SK-MEL-5 (cell line): ENCODE measurements around the gene PTGES2. TPM values are rescaled to one million over a fixed set of nuclear protein-coding genes. Genes with fewer than 3 reads are reported as not detected.
A peak's percentile ranks its signal among the peaks of the same experiment; 100 is the strongest.

Source experiments
- DNase-seq: peaks from one replicate; pipeline ENCODE4 v3.0.0-alpha.2; 2016; ENCODE audit warnings: low read depth, low spot score
- in situ Hi-C: cut with HindIII; loops from 2 replicates; pipeline ENCODE4 v1.10.0; 2016; ENCODE audit warnings: low sequenced_read_pairs, high pct_unique_total_duplicates, low pct_unique_long_range_greater_than_20kb
- total RNA-seq: library from RNA; depleted of rRNA; stranded (reverse); fragments of >200 nt; shearing (Covaris generic); gene quantifications from 2 replicates; pipeline ENCODE4 v1.2.3, GENCODE V29; 2014

Gene PTGES2
- total RNA-seq, 1 experiment from 2014 or later, result 123 TPM

GRCh38 chr9:128155736-128156500 is 28.4 kb upstream of the PTGES2 start:
- in situ Hi-C loops, result no loop called here

DNA sequence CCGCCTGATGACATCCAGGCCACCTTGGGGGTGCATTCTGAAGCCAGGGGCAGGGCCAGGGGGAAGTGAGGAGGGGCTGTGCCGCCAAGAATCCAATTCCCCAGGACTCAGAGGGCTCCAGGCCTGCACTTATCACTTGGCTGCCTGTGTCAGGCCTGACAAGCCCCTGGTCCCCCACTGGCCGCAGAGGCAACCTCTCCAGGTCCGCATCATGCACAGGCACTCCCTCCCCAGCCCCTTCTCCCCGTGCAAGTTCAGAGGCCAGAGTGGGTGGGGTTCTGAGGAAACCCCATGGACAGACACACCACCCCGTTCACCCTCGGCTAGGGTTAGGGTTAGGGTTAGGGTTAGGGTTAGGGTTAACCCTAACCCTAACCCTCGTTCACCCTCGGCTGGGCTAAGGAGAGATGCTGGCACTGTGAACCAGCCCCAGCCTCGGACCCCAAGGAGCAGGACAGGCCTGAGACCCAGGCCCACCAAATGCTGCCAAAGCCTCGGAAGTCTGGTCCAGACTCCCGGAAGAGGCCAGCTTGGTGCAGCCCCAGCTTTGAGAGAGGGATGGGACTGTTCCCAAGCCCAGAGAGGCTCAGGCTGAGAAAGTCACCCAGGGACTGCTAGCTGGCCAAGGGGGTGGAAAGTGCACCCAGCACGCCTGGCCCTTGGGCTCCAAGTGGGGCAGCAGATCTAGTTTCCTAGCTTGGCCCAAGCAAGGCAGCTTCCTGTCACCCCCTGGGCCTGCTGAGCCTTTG is 26.6 kb upstream of the PTGES2 start:
- in situ Hi-C loops, result no loop called here
- no peak for DNase-seq

More at GRCh38 chr9:128155736-128156500, 28.4 kb upstream of the PTGES2 start:
- DNase-seq, result no peak

DNA sequence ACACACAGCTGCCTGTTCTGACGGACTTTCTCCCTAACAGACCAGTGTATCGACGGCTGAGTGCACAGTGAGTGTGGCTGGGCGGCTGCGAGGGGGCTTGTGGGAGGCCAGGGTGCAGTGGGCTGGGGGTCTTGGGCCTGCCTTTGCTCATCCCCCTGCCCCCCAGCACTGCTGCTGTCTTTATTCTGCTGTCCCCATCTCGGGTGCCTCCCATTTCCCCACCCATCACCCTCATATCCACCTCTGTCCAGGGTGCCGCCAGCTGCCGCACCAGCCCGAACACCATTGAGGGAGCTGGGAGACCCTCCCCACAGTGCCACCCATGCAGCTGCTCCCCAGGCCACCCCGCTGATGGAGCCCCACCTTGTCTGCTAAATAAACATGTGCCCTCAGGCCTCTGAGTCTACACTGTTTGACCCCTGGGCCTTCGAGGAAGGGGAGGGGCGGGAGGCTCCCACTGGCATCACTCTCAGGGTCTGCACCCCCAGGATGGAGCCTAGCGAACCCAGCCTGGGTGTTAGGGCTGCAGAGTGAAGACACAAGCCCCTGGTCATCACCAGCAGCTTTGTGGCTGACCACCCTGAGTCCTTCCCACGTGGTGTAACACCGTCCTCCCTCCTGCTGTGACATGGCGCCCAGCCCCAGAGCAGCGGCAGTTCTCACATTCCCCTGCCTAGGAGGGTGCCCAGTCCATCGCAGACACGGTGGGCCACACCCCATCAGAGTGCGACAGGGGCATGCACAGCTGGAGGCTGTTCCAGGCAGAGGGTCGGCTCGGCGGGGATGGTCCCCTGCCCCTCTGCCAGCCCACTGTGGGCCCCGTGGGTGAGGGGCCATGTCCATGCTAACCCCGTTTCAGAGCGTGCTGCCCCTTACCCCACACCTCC is 25.8 kb upstream of the PTGES2 start:
- no peak for DNase-seq
- in situ Hi-C loops, result no loop called here

GRCh38 chr9:128152133-128153059 is 24.9 kb upstream of the PTGES2 start:
- in situ Hi-C loops, result no loop called here
- no peak for DNase-seq

- DNase-seq, result no peak
- in situ Hi-C loops, result no loop called here
Observed at GRCh38 chr9:128151309-128152132, 24.0 kb upstream of the PTGES2 start.

GRCh38 chr9:128150594-128151308 is 23.2 kb upstream of the PTGES2 start:
- DNase-seq, result peak; percentile 26
- in situ Hi-C loops, result no loop called here

- in situ Hi-C loops, result no loop called here
Observed at GRCh38 chr9:128149951-128150593, 22.5 kb upstream of the PTGES2 start.

GRCh38 chr9:128149001-128149701 is 21.6 kb upstream of the PTGES2 start, which contains the start of gene LCN2:
TSS of gene LCN2 (plus strand) at chr9:128149453. CDS start at chr9:128149526, 73 bp downstream.
- DNase-seq, result no peak
- in situ Hi-C loops, result no loop called here

More at GRCh38 chr9:128149951-128150593, 22.5 kb upstream of the PTGES2 start:
- DNase-seq, result no peak

DNA sequence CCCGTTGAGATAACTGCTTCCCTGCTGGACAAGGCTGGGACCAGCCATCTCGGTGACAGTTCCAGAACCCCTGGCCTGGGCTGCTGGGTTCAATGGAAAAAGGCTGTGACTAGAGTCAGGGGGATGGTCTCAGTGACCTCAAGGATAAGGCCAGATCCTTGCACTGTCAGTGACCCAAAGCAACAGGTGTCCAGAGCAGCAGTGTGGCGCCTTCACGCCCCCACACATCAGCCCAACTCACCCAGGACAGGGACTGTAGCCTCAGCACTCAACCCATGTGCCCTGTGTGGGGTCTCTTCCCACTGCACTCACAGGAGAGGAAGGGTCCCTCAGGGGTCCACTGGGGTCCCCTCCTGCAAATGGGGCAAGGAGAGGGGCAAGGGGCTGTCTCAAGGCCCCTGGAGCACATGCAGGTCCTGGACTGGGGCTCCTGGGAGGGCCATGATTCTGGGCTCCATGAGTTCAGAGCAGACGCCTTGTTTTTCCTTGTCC is 21.0 kb upstream of the PTGES2 start:
- in situ Hi-C loops, result no loop called here
- DNase-seq, result no peak

GRCh38 chr9:128146591-128147120 is 19.1 kb upstream of the PTGES2 start:
- in situ Hi-C loops, result no loop called here
- no peak for DNase-seq

DNA sequence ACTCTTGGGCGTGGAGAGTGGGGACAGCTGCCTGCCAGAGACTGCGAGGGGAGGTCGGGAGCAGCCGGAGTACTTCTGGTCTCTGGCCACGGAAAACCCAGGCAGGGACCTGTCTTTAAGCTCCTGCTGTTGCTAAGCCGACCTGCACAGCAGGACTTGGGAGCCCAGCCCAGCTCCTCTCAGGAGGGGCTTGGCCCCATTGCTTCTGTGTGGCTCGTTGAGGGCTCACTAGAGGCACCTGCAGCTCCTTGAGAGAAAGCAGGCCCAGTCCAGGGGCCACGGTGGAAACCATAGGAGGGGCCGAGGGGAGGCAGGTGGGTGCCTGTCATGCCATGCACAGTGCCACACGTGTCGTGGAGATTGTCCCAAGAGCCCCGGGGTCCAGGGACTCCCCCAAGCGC is 18.4 kb upstream of the PTGES2 start:
- no peak for DNase-seq
- in situ Hi-C loops, result no loop called here

GRCh38 chr9:128145536-128145935 is 18.0 kb upstream of the PTGES2 start:
- in situ Hi-C loops, result no loop called here
- DNase-seq, result no peak

DNA sequence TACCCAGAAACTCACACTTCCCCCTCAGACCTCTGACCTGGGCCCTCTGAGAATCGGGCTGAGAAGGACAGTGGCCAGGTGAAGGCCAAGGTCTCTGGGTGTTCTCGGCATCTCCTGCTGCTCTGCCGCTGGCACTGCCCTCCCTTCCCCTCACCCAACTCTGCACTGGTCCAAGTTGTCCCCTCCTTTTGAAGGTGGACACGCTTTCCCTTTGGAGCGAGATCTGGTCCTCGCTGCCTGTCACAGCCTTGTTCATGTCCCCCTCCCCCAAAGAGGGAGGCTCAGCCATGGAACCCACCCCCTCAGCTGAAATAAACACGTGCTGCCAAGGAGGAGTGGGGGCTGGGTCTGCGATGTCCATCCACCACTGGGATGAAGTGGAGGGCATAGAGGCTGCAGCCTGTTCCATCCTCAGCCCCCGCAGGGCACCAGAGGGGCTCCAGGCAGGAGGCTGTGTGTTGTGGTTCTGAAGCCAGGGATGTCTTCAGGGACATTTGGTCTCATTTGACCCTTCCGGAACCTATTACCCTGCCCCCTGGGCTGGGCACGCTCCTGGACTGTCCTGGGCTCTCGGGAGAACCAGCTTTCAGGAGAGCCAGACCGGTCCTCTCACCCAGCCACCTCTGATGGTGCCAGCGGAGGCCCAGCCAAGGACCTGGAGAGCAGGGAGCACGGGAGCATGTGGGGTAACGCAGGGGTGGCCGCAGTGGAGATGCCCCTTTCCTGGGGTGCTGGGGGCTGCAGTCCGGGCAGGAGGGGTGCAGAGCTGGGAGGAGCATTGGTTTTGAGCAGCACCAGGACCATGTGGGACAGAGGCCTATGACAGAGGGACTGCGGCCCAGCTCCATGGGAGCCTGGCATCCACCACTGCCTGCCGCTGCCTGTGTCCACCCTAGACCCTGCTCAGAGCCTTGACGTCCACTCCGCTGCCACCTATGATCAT is 17.0 kb upstream of the PTGES2 start:
- in situ Hi-C loops, result no loop called here

More for the DNA sequence above, 17.0 kb upstream of the PTGES2 start:
- DNase-seq, result no peak
